HepG2 (cell line): ENCODE results near the gene SUSD4. TPM values are rescaled to one million over a fixed set of nuclear protein-coding genes. Genes with fewer than 3 reads are reported as not detected.

ENCODE experiments used
- MBNL3 ChIP-seq: fragments of 250-450 bp; sonication (Bioruptor Pico); conservative IDR thresholded peaks from 2 replicates; pipeline ENCODE4 v1.8.0; 2022; ENCODE audit warnings: mild to moderate bottlenecking, inconsistent platforms
- PAX8 ChIP-seq: sonication (generic); formaldehyde crosslinking; IDR thresholded peaks from 2 replicates; pipeline ENCODE4 v1.8.0; 2022; ENCODE audit warnings: mild to moderate bottlenecking, missing genetic modification reagents, borderline replicate concordance
- TEAD2 ChIP-seq: sonication (generic); formaldehyde crosslinking; IDR thresholded peaks from 2 replicates; pipeline ENCODE4 v1.9.0; 2021; ENCODE audit warnings: missing genetic modification reagents
- ZNF614 ChIP-seq: IDR thresholded peaks from 2 replicates; pipeline ENCODE4 v1.6.1; 2018; ENCODE audit warnings: missing biosample characterization, missing genetic modification reagents, inconsistent platforms, borderline replicate concordance
- ZNF678 ChIP-seq: sonication (generic); formaldehyde crosslinking; IDR thresholded peaks from 2 replicates; pipeline ENCODE4 v1.4.0; 2020; ENCODE audit warnings: mild to moderate bottlenecking, missing genetic modification reagents
- ZNF850 ChIP-seq: sonication (generic); formaldehyde crosslinking; conservative IDR thresholded peaks from 2 replicates; pipeline ENCODE4 v1.9.0; 2021; ENCODE audit warnings: mild to moderate bottlenecking, missing genetic modification reagents
- ZZZ3 ChIP-seq: sonication (generic); formaldehyde crosslinking; IDR thresholded peaks from 2 replicates; pipeline ENCODE4 v1.4.0; 2020; ENCODE audit warnings: missing genetic modification reagents, mild to moderate bottlenecking, borderline replicate concordance
- polyA plus RNA-seq, 8 experiments: library from polyadenylated mRNA; depleted of rRNA in 3 of 8; stranded (reverse) in 7 of 8; unstranded in 1 of 8; fragments of >200 nt; fragmentation: Illumina TruSeq in 4 of 8; extraction: Trizol in 4 of 8; gene quantifications; 2 replicates each; pipeline versions ENCODE4 v1.2.1 to v1.2.3, GENCODE V29; 2011 to 2016; ENCODE audit warnings: low read depth in 4 of 8, missing spikeins in 1 of 8, mixed read lengths in 1 of 8; ENCODE audit not compliant: insufficient read depth in 1 of 8
- total RNA-seq, 5 experiments: library from RNA; depleted of rRNA; stranded (reverse); fragments of >200 nt; fragmentation: Illumina TruSeq; extraction: Trizol; gene quantifications; 2 replicates each; pipeline ENCODE4 v1.2.3, GENCODE V29; 2016; ENCODE audit warnings: low read depth in 1 of 5
- TF ChIP-seq, protein P1 (sequence below): fragments of 450-650 bp; IDR thresholded peaks from 2 replicates; pipeline ENCODE4 v1.6.1; 2017; ENCODE audit warnings: mild to moderate bottlenecking
- TF ChIP-seq, protein P2 (sequence below): sonication (generic); formaldehyde crosslinking; IDR thresholded peaks from 2 replicates; pipeline ENCODE4 v1.4.0; 2020; ENCODE audit warnings: mild to moderate bottlenecking, missing genetic modification reagents
- TF ChIP-seq, protein P3 (sequence below): sonication (generic); formaldehyde crosslinking; IDR thresholded peaks from 2 replicates; pipeline ENCODE4 v1.4.0; 2020; ENCODE audit warnings: missing genetic modification reagents
- TF ChIP-seq, protein P4 (sequence below): sonication (generic); formaldehyde crosslinking; IDR thresholded peaks from 2 replicates; pipeline ENCODE4 v1.4.0; 2020; ENCODE audit warnings: mild to moderate bottlenecking, missing genetic modification reagents
- TF ChIP-seq, protein P5 (sequence below): sonication (generic); formaldehyde crosslinking; IDR thresholded peaks from 2 replicates; pipeline ENCODE4 v1.4.0; 2020; ENCODE audit warnings: mild to moderate bottlenecking, missing genetic modification reagents, borderline replicate concordance

The SUSD4 gene
- total and polyA plus RNA-seq, 2 of the 13 experiments (the other 11 are each of a cell fraction or from before 2014, with no cell fraction given): not detected

DNA sequence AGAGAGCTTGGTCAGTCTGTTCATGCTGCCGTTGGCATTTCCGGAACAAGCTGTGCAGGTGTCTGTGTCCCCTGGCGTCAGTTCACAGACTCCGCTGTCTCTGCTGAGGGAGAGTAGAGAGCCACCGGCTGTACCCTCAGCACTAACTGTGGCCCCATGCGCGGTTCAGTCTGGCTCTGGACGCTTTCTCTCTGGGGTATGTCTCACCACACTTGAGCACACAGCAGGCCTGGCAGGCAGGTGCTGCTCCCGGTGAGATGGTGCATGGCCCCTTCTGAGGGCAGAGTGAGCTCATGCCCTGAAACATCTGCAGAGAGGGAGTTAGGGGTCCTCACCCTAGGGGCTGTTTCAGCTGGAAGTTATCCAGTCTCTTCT lies 161.0 kb downstream of the SUSD4 start (continued):
- TF ChIP-seq, protein P1, sequence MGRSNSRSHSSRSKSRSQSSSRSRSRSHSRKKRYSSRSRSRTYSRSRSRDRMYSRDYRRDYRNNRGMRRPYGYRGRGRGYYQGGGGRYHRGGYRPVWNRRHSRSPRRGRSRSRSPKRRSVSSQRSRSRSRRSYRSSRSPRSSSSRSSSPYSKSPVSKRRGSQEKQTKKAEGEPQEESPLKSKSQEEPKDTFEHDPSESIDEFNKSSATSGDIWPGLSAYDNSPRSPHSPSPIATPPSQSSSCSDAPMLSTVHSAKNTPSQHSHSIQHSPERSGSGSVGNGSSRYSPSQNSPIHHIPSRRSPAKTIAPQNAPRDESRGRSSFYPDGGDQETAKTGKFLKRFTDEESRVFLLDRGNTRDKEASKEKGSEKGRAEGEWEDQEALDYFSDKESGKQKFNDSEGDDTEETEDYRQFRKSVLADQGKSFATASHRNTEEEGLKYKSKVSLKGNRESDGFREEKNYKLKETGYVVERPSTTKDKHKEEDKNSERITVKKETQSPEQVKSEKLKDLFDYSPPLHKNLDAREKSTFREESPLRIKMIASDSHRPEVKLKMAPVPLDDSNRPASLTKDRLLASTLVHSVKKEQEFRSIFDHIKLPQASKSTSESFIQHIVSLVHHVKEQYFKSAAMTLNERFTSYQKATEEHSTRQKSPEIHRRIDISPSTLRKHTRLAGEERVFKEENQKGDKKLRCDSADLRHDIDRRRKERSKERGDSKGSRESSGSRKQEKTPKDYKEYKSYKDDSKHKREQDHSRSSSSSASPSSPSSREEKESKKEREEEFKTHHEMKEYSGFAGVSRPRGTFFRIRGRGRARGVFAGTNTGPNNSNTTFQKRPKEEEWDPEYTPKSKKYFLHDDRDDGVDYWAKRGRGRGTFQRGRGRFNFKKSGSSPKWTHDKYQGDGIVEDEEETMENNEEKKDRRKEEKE: no peak
- TF ChIP-seq, protein P2, sequence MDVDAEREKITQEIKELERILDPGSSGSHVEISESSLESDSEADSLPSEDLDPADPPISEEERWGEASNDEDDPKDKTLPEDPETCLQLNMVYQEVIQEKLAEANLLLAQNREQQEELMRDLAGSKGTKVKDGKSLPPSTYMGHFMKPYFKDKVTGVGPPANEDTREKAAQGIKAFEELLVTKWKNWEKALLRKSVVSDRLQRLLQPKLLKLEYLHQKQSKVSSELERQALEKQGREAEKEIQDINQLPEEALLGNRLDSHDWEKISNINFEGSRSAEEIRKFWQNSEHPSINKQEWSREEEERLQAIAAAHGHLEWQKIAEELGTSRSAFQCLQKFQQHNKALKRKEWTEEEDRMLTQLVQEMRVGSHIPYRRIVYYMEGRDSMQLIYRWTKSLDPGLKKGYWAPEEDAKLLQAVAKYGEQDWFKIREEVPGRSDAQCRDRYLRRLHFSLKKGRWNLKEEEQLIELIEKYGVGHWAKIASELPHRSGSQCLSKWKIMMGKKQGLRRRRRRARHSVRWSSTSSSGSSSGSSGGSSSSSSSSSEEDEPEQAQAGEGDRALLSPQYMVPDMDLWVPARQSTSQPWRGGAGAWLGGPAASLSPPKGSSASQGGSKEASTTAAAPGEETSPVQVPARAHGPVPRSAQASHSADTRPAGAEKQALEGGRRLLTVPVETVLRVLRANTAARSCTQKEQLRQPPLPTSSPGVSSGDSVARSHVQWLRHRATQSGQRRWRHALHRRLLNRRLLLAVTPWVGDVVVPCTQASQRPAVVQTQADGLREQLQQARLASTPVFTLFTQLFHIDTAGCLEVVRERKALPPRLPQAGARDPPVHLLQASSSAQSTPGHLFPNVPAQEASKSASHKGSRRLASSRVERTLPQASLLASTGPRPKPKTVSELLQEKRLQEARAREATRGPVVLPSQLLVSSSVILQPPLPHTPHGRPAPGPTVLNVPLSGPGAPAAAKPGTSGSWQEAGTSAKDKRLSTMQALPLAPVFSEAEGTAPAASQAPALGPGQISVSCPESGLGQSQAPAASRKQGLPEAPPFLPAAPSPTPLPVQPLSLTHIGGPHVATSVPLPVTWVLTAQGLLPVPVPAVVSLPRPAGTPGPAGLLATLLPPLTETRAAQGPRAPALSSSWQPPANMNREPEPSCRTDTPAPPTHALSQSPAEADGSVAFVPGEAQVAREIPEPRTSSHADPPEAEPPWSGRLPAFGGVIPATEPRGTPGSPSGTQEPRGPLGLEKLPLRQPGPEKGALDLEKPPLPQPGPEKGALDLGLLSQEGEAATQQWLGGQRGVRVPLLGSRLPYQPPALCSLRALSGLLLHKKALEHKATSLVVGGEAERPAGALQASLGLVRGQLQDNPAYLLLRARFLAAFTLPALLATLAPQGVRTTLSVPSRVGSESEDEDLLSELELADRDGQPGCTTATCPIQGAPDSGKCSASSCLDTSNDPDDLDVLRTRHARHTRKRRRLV (CRISPR knock-in tag): no peak
- no peak for TF ChIP-seq PAX8 (CRISPR knock-in tag)
- TF ChIP-seq TEAD2 (CRISPR knock-in tag): no peak
- TF ChIP-seq ZZZ3 (CRISPR knock-in tag): no peak
- TF ChIP-seq, protein P3, sequence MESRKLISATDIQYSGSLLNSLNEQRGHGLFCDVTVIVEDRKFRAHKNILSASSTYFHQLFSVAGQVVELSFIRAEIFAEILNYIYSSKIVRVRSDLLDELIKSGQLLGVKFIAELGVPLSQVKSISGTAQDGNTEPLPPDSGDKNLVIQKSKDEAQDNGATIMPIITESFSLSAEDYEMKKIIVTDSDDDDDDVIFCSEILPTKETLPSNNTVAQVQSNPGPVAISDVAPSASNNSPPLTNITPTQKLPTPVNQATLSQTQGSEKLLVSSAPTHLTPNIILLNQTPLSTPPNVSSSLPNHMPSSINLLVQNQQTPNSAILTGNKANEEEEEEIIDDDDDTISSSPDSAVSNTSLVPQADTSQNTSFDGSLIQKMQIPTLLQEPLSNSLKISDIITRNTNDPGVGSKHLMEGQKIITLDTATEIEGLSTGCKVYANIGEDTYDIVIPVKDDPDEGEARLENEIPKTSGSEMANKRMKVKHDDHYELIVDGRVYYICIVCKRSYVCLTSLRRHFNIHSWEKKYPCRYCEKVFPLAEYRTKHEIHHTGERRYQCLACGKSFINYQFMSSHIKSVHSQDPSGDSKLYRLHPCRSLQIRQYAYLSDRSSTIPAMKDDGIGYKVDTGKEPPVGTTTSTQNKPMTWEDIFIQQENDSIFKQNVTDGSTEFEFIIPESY (CRISPR knock-in tag): no peak
- TF ChIP-seq, protein P4, sequence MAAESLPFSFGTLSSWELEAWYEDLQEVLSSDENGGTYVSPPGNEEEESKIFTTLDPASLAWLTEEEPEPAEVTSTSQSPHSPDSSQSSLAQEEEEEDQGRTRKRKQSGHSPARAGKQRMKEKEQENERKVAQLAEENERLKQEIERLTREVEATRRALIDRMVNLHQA (CRISPR knock-in tag): no peak
- TF ChIP-seq, protein P5, sequence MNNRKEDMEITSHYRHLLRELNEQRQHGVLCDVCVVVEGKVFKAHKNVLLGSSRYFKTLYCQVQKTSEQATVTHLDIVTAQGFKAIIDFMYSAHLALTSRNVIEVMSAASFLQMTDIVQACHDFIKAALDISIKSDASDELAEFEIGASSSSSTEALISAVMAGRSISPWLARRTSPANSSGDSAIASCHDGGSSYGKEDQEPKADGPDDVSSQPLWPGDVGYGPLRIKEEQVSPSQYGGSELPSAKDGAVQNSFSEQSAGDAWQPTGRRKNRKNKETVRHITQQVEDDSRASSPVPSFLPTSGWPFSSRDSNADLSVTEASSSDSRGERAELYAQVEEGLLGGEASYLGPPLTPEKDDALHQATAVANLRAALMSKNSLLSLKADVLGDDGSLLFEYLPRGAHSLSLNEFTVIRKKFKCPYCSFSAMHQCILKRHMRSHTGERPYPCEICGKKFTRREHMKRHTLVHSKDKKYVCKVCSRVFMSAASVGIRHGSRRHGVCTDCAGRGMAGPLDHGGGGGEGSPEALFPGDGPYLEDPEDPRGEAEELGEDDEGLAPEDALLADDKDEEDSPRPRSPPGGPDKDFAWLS (CRISPR knock-in tag): no peak
- no peak for TF ChIP-seq ZNF850 (CRISPR knock-in tag)
- no peak for TF ChIP-seq ZNF614
- no peak for TF ChIP-seq ZNF678
- TF ChIP-seq MBNL3 (CRISPR knock-in tag): no peak
- TF ChIP-seq, all 625 proteins: peak for 0
